GM21528 (cell line): ENCODE data around the gene NRGN.
"Not testable (repeated sequence)": the region's sequence is repeated elsewhere in the genome, so short reads cannot be mapped to it uniquely, and the experiment has no call there.

ENCODE experiments used
- ATAC-seq: cut with Tn5 transposase; IDR thresholded peaks from one replicate; pipeline ENCODE4 v1.9.1; 2021; ENCODE audit warnings: mild to moderate bottlenecking, moderate library complexity; ENCODE audit not compliant: unreplicated experiment, low FRiP score

NRGN gene

DNA sequence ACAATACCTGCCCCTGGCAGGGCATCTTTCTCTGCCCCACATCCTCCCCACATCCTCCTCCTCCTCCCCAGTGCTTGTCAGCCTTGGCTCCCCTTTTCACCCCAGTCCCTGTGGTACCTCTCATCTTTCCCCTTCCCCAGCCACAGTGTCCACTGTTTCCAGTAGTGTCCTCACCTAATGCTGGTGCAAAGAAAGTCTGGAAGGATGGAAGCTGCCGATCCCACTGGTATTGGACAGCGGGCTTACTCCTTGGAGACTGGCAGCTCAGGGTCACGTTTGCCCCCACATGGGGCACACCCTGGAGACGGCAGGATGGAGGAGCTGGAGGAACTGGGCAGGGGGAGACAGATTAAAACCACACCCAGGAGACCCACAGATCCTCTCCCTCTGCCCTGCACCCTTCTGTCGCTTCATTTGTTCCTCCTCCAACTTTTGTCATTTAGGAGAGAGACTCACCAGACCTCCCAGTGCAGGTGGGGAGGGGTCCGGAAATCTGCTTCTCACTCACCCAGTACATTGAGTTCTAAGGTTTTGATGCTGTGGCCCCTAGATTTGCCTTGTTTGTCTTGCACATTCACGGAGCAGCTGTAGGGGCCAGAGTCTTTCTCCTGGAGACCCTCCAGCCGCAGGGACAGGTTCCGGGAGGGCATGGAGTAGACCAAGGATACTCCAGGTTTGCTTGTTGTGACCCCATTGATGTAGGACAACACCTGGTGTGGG, 16.5 kb downstream of the NRGN start:
- no peak for ATAC-seq

DNA sequence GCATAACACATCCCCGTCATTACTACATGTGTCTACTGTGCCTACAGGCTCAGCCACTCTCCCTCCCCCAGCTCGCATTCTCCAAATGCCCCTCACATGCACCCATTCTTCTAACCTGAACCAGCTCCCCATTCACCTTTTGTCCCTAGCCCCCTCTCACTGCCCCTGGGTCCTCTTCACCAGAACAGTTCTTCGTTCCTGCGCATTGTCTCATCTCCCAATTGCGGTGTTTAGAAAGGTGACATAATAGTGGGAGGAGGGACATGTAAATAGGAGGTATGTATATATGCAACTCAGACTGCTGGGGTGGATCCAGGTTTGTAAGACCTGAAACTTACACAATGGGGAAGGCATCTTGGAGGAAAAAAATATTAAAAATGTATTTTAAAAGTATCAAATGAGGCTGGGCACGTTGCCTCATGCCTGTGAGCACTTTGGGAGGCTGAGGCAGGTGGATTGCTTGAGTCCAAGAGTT, 17.0 kb downstream of the NRGN start:
- ATAC-seq, result no peak

DNA sequence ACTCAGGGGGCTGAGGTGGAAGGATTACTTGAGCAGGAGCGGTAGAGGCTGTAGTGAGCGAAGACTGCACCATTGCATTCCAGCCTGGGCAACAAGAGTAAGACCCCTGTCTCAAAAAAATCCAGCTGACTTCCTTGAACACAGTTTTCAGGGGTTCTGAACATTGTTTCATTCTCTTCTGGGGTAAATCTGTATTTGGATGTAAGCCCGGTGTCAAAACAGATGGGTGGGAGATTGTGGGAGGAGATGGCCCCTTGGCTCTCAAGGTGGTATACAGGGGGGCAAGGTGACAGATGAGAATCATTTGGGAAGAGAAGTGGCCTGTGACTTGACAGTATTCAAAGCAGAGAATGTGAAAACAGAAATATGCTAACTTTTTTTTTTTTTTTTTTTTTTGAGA, 17.6 kb downstream of the NRGN start:
- ATAC-seq, result no peak

GRCh38 chr11:124758355-124759265, 18.9 kb downstream of the NRGN start:
- peak; percentile 49 for ATAC-seq

DNA sequence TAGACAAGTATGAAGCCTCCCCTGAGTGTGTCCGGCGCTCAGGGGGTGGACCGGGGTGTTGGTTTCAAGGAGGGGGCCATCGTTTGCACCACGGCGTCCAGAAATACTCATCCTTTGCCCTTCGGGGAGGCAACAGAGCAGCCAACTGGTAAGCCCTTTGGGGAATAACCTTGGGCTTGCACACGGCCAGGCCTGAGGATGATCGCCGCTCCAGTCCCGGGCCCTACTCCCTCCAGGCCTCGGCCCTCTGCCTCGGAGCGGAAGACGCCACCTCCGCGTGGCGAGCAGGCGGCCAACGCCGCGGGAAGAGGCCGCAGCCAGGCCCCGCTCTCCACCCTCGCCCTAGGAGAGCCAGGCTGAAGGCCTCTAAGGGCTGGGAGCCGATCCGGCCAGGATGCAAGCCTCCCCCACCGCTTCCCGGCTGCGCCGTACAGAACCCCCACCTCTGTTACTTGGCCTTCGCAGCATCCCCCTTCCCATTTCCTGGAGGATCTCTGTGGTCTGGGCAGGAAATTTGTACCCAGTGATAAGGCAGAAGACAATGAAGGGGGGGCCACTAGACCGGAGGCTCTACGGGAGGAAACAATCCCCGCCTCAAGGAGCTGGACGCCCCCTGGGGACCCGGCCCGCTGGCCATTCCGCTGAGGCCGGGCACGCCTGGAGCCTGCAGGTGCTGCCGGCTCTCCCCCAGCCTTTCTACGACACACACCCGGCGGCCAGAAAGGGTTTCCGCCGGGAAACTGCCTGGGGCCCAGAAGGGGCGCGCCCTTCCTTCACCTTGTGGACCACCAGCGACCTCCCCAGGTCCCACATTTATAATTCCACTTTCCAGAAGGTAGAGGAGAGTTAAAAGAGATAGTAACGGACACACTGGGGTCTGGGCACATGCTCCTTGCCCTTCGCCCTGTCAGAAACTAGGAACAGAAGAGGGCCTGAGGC, 19.8 kb downstream of the NRGN start:
- no peak for ATAC-seq

GRCh38 chr11:124760205-124760652, 20.5 kb downstream of the NRGN start:
- peak; percentile 34 for ATAC-seq

GRCh38 chr11:124760806-124761205, 21.1 kb downstream of the NRGN start:
- no peak for ATAC-seq

- no peak for ATAC-seq
These were observed 21.8 kb downstream of the NRGN start for GRCh38 chr11:124761301-124762104.

GRCh38 chr11:124762105-124762623, 22.4 kb downstream of the NRGN start, which contains the start of gene ESAM:
Gene ESAM (minus strand): TSS chr11:124762290. CDS start chr11:124762154, 136 bp downstream.
- ATAC-seq, result peak; percentile 63

- ATAC-seq, result peak; percentile 19
These were observed 22.9 kb downstream of the NRGN start for GRCh38 chr11:124762624-124763155.

DNA sequence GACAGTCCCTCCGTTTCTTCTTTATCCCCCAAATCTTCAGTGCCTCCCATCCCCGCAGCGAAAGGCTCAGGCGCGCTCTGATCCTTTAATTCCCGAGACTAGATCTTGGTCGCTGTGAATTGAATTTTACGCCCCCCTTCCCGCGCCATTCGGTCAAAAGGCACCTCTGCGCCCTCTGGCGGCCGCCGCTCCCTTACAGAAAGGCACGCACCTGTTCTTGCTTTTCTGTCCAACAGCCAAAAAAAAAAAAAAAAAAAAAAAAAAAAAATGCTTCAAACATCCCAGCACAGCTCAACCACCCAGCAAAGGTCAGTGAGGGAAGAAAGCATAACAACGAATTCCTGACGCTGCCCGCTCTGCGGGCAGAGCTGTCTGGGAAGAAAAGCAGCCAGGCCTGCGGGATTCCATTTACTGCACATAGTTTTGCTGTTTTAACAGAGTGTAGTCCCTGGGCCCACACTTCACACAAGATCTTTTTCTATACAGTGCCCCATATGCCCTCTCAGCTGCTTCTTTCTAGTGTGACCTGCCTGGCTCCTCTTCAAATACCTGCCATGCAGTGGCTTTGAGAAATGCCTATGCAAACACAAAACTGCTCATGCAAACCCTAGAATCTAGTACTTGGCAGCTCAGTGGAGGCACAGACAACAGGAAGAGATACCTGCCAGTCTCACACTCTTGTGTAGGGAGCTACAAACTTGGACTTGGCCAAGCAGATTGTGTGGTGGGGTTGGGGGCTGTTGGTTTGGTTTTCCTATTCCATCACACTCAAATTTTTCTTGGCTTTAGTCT, 23.6 kb downstream of the NRGN start:
- no peak for ATAC-seq

GRCh38 chr11:124766156-124766555, 26.4 kb downstream of the NRGN start:
- ATAC-seq, result no peak

- ATAC-seq, result no peak
These were observed 29.2 kb downstream of the NRGN start for GRCh38 chr11:124768914-124769313.

DNA sequence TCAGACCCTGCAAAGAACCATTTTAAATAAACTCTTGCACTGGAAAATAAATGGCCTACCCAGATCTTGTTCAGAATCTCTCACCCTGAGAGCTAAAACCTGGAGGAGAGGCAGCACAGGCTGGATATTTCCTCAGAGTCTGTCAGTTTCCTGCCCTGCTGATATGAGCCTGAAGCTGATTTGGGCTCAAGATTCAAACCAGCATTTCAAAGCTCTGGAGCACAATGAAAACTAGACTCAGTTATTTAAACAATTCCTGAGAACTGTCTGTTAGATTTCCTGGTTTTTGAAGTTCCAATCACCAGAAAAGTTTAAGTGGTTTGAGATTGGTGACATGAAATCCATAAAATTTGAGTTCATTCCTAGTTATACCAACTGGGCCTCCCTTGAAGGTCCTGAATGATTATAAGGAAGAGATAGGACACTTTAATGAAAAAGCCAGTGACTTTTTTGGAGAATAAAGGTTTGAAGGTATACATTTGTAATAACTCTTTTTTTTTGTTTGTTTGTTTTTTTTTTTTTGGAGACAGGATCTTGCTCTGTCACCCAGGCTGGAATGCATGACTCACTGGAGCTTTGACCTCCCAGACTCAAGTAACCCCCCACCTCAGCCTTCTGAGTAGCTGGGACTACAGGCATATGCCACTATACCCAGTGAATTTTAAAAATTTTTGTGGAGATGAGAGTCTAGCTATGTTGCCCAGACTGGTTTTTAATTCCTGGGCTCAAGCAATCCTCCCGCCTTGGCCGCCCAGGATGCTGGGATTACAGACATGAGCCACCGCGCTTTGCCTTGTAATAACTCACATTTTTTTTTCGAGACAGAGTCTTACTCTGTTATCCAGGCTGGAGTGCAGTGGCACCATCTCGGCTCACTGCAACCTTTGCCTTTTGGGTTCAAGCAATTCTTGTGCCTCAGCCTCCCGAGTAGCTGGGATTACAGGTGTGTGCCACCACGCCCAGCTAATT, 30.3 kb downstream of the NRGN start:
- no peak for ATAC-seq

GRCh38 chr11:124770959-124771358, 31.2 kb downstream of the NRGN start:
- ATAC-seq, result not testable (repeated sequence)

GRCh38 chr11:124776865-124777645, 37.3 kb downstream of the NRGN start:
- no peak for ATAC-seq
